Parathyroid adenoma (tissue), 2 donors: Measurements from ENCODE around the gene ZNF521.

Source experiments
- H2AFZ ChIP-seq: fragments of 300-600 bp; sonication (generic); one replicate; pipeline ENCODE4 v1.7.0; 2017; ENCODE audit warnings: antibody characterized with exemption, mild to moderate bottlenecking
- H3K27ac ChIP-seq: fragments of 300-600 bp; sonication (generic); one replicate; pipeline ENCODE4 v1.7.0; 2017
- H3K27me3 ChIP-seq: fragments of 300-600 bp; sonication (generic); one replicate; pipeline ENCODE4 v1.7.0; 2017; ENCODE audit warnings: low read length; ENCODE audit not compliant: control insufficient read depth, insufficient read depth
- H3K36me3 ChIP-seq: fragments of 300-600 bp; sonication (generic); one replicate; pipeline ENCODE4 v1.7.0; 2017; ENCODE audit warnings: low read length; ENCODE audit not compliant: control insufficient read depth, insufficient read depth
- H3K4me1 ChIP-seq: fragments of 300-600 bp; sonication (generic); one replicate; pipeline ENCODE4 v1.7.0; 2017; ENCODE audit warnings: control low read depth
- H3K4me2 ChIP-seq: fragments of 300-600 bp; sonication (generic); one replicate; pipeline ENCODE4 v1.7.0; 2017; ENCODE audit warnings: low read length
- H3K4me3 ChIP-seq: fragments of 300-600 bp; sonication (generic); one replicate; pipeline ENCODE4 v1.7.0; 2017; ENCODE audit warnings: low read depth, low read length
- H3K79me2 ChIP-seq: fragments of 300-600 bp; sonication (generic); one replicate; pipeline ENCODE4 v1.7.0; 2017; ENCODE audit warnings: control low read depth
- H3K9ac ChIP-seq: fragments of 300-600 bp; sonication (generic); one replicate; pipeline ENCODE4 v1.7.0; 2017; ENCODE audit warnings: mild to moderate bottlenecking
- H3K9me3 ChIP-seq: fragments of 300-600 bp; sonication (generic); one replicate; pipeline ENCODE4 v1.7.0; 2017; ENCODE audit warnings: low read length; ENCODE audit not compliant: control insufficient read depth
- CTCF ChIP-seq: fragments of 300-600 bp; sonication (generic); IDR thresholded peaks from one replicate; pipeline ENCODE4 v1.7.0; 2017; ENCODE audit warnings: antibody characterized with exemption, mild to moderate bottlenecking
- donor health status: primary hyperparathyroidism.

Gene ZNF521

GRCh38 chr18:25299426-25300300, 52.3 kb downstream of the ZNF521 start:
- Histone ChIP-seq H3K36me3 (no peaks in the 10 kb centered on the region), H3K4me3 (no peak overlapping the region), H2AFZ (no peak overlapping the region), H3K9ac (no peak overlapping the region), H3K79me2 (no peaks in the 10 kb centered on the region), H3K4me1 (no peaks in the 10 kb centered on the region), H3K27ac (no peak overlapping the region), H3K27me3 (no peaks in the 10 kb centered on the region), H3K4me2 (no peak overlapping the region), H3K9me3 (no peaks in the 10 kb centered on the region)
- TF ChIP-seq CTCF = no peak

GRCh38 chr18:25298853-25299274, 53.1 kb downstream of the ZNF521 start:
- Histone ChIP-seq H3K36me3 (no peaks in the 10 kb centered on the region), H3K9me3 (no peaks in the 10 kb centered on the region), H3K4me3 (no peak overlapping the region), H3K79me2 (no peaks in the 10 kb centered on the region), H3K4me1 (no peaks in the 10 kb centered on the region), H2AFZ (no peak overlapping the region), H3K27me3 (no peaks in the 10 kb centered on the region), H3K9ac (no peak overlapping the region), H3K4me2 (no peak overlapping the region), H3K27ac (peak overlapping the region; percentile 32)
- TF ChIP-seq CTCF = no peak

GRCh38 chr18:25295624-25296138, 56.3 kb downstream of the ZNF521 start:
- Histone ChIP-seq H3K79me2 (no peaks in the 10 kb centered on the region), H3K9me3 (no peaks in the 10 kb centered on the region), H3K4me3 (no peak overlapping the region), H3K9ac (no peak overlapping the region), H3K36me3 (no peaks in the 10 kb centered on the region), H3K4me1 (no peaks in the 10 kb centered on the region), H3K27me3 (no peaks in the 10 kb centered on the region), H2AFZ (no peak overlapping the region), H3K27ac (no peak overlapping the region), H3K4me2 (no peak overlapping the region)
- TF ChIP-seq CTCF = no peak

GRCh38 chr18:25291150-25291549, 60.8 kb downstream of the ZNF521 start:
- Histone ChIP-seq H2AFZ (no peak overlapping the region), H3K27me3 (no peaks in the 10 kb centered on the region), H3K4me3 (no peak overlapping the region), H3K79me2 (no peaks in the 10 kb centered on the region), H3K36me3 (no peaks in the 10 kb centered on the region), H3K4me2 (no peak overlapping the region), H3K9me3 (no peaks in the 10 kb centered on the region), H3K4me1 (no peaks in the 10 kb centered on the region), H3K27ac (no peak overlapping the region), H3K9ac (no peak overlapping the region)
- no peak for TF ChIP-seq CTCF
